NB4 (cell line): Measurements from ENCODE around the gene MDM4.

Experiments
- POLR2A ChIP-seq: IDR thresholded peaks from 2 replicates; pipeline ENCODE4 v1.6.1; 2011; ENCODE audit warnings: mild to moderate bottlenecking; ENCODE audit not compliant: insufficient read length; ENCODE audit errors: extremely low read depth
- TF ChIP-seq, protein P1 (sequence below): IDR thresholded peaks from one replicate; pipeline ENCODE4 v1.5.1; 2012; ENCODE audit warnings: low read depth, low read length

DNA sequence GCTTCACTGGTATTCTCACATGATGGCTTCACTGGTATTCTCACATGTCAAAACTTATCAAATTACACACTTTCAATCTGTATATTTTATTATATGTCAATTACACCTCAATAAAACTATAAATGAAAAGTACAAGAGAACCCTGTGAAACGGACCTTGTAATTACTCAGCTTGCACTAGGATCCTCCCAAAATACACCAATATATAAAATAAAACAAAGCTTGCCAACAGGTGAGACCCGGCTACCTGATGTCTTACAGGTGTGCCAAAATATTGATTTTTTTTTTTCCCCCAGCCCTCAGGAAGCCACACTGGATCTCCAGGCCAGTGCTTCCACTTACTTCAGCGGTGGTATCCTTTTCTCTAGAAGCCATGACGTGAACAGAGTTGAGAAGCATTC is 44.5 kb upstream of the MDM4 start:
- TF ChIP-seq POLR2A, result no peak
- TF ChIP-seq, protein P1, sequence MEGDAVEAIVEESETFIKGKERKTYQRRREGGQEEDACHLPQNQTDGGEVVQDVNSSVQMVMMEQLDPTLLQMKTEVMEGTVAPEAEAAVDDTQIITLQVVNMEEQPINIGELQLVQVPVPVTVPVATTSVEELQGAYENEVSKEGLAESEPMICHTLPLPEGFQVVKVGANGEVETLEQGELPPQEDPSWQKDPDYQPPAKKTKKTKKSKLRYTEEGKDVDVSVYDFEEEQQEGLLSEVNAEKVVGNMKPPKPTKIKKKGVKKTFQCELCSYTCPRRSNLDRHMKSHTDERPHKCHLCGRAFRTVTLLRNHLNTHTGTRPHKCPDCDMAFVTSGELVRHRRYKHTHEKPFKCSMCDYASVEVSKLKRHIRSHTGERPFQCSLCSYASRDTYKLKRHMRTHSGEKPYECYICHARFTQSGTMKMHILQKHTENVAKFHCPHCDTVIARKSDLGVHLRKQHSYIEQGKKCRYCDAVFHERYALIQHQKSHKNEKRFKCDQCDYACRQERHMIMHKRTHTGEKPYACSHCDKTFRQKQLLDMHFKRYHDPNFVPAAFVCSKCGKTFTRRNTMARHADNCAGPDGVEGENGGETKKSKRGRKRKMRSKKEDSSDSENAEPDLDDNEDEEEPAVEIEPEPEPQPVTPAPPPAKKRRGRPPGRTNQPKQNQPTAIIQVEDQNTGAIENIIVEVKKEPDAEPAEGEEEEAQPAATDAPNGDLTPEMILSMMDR, result no peak
